Measurements from ENCODE around the gene MAML2. TPM values are rescaled to one million over a fixed set of nuclear protein-coding genes. Genes with fewer than 3 reads are reported as not detected.

The MAML2 gene
- total RNA-seq, 1 experiment from 2014 or later: 2.9 TPM

DNA sequence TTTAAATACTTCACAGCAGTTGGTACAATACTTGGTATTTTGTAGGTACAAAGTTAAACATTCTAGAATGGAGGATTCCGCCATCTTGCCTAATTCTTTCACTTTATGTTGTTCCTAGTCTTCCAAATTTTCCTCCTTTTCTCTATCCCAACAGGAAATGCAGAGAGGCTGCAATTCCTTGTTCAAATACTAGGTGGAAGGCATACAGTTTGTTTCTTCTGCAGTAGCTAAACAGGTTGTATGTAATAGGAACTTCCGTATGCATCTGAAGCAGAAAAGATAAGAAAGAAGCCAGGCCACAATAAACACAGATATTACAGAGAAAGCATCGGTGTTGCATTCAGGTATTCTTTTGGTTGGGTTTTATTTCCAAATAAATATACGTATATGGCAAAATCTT, 232.7 kb downstream of the MAML2 start:
- TF ChIP-seq, protein P1, sequence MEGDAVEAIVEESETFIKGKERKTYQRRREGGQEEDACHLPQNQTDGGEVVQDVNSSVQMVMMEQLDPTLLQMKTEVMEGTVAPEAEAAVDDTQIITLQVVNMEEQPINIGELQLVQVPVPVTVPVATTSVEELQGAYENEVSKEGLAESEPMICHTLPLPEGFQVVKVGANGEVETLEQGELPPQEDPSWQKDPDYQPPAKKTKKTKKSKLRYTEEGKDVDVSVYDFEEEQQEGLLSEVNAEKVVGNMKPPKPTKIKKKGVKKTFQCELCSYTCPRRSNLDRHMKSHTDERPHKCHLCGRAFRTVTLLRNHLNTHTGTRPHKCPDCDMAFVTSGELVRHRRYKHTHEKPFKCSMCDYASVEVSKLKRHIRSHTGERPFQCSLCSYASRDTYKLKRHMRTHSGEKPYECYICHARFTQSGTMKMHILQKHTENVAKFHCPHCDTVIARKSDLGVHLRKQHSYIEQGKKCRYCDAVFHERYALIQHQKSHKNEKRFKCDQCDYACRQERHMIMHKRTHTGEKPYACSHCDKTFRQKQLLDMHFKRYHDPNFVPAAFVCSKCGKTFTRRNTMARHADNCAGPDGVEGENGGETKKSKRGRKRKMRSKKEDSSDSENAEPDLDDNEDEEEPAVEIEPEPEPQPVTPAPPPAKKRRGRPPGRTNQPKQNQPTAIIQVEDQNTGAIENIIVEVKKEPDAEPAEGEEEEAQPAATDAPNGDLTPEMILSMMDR (IDR thresholded peaks at IDR 0.05): no peak
- TF ChIP-seq TCF7L2 (IDR thresholded peaks at IDR 0.05; ENCODE audit: low read depth, low read length) (no peak), SIN3A (IDR thresholded peaks at IDR 0.05; ENCODE audit: borderline replicate concordance, insufficient read depth, low read depth, low read length) (no peak), POLR2AphosphoS5 (IDR thresholded peaks at IDR 0.05; ENCODE audit: low read depth, low read length) (no peak)
- TF ChIP-seq, protein P2, sequence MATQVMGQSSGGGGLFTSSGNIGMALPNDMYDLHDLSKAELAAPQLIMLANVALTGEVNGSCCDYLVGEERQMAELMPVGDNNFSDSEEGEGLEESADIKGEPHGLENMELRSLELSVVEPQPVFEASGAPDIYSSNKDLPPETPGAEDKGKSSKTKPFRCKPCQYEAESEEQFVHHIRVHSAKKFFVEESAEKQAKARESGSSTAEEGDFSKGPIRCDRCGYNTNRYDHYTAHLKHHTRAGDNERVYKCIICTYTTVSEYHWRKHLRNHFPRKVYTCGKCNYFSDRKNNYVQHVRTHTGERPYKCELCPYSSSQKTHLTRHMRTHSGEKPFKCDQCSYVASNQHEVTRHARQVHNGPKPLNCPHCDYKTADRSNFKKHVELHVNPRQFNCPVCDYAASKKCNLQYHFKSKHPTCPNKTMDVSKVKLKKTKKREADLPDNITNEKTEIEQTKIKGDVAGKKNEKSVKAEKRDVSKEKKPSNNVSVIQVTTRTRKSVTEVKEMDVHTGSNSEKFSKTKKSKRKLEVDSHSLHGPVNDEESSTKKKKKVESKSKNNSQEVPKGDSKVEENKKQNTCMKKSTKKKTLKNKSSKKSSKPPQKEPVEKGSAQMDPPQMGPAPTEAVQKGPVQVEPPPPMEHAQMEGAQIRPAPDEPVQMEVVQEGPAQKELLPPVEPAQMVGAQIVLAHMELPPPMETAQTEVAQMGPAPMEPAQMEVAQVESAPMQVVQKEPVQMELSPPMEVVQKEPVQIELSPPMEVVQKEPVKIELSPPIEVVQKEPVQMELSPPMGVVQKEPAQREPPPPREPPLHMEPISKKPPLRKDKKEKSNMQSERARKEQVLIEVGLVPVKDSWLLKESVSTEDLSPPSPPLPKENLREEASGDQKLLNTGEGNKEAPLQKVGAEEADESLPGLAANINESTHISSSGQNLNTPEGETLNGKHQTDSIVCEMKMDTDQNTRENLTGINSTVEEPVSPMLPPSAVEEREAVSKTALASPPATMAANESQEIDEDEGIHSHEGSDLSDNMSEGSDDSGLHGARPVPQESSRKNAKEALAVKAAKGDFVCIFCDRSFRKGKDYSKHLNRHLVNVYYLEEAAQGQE (IDR thresholded peaks at IDR 0.05; ENCODE audit: insufficient read depth in 1 of 2, low read depth in 2 of 2, low read length in 1 of 2): no peak
- Histone ChIP-seq H3K9me3 (ENCODE audit: control insufficient read depth, insufficient read depth, low read depth, low read length) (no peaks in the 10 kb centered on the region), H3K27ac (ENCODE audit: low read length) (no peak overlapping the region), H3K36me3 (ENCODE audit: control insufficient read depth, insufficient read depth, low read length) (no peaks in the 10 kb centered on the region), H3K27me3 (ENCODE audit: control insufficient read depth, insufficient read depth, low read length) (no peaks in the 10 kb centered on the region), H3K4me1 (ENCODE audit: control insufficient read depth, insufficient read depth, low read length) (no peaks in the 10 kb centered on the region), H3K4me3 (ENCODE audit: low read depth in 2 of 2, low read length in 2 of 2) (no peak overlapping the region)
- POLR2A ChIA-PET: no interaction called here
- intact Hi-C loops (cut with micrococcal nuclease; ENCODE audit: unreplicated experiment) (no loop called here), in situ Hi-C loops (cut with HindIII; ENCODE audit: low pct_unique_long_range_greater_than_20kb, low sequenced_read_pairs) (no loop called here)
- ATAC-seq (no peak), DNase-seq (ENCODE audit: low read depth, low spot score) (no peak)
- BruUV-seq (replicated peaks): no TSS peak
- CTCF ChIA-PET: no interaction called here

DNA sequence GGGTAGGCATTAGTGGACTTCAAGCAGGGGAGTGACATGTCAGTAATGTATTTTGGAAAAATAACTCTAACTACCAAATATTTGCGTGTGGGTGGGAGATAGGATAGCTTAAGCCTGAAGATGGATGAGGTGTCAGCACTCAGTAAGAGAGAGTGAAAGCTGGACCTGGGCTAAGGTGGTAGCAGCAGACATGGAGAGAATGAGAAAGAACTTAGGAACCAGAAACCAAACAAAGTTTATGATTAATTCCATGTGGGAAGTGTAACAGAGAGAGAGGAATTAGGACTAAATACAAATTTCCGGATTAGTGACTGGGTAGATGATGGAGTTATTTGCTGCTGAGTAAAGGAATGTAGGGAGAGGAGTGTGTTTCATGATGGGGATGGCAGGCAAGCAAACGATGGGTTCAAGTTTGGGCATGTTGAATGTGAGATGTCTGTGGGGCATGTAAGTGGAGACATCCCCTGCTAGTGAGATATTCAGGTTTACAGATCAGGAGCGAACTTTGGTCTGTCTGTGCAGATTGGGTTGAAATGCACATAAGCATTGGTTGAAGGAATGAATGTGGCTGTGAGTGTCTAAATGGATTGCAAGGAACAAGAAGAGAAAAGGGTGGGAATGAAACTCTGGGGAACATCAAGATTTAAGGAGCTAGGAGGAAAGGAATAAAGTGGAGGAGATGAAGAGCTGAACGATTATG, 233.5 kb downstream of the MAML2 start:
- CTCF ChIA-PET: no interaction called here
- H3K4me1 ChIP-seq (ENCODE audit: control insufficient read depth, insufficient read depth, low read length): no peaks in the 10 kb centered on the region
- intact Hi-C loops (cut with micrococcal nuclease; ENCODE audit: unreplicated experiment) (no loop called here), in situ Hi-C loops (cut with HindIII; ENCODE audit: low pct_unique_long_range_greater_than_20kb, low sequenced_read_pairs) (no loop called here)
- BruUV-seq (replicated peaks): no TSS peak
- POLR2A ChIA-PET: no interaction called here
- H3K36me3 ChIP-seq (ENCODE audit: control insufficient read depth, insufficient read depth, low read length): no peaks in the 10 kb centered on the region
- H3K27ac ChIP-seq (ENCODE audit: low read length): no peak overlapping the region
- ATAC-seq: no peak
- DNase-seq (ENCODE audit: low read depth, low spot score): no peak
- H3K9me3 ChIP-seq (ENCODE audit: control insufficient read depth, insufficient read depth, low read depth, low read length): no peaks in the 10 kb centered on the region
- no peak overlapping the region for H3K4me3 ChIP-seq (ENCODE audit: low read depth in 2 of 2, low read length in 2 of 2)
- no peaks in the 10 kb centered on the region for H3K27me3 ChIP-seq (ENCODE audit: control insufficient read depth, insufficient read depth, low read length)
- no peak for TF ChIP-seq TCF7L2 (IDR thresholded peaks at IDR 0.05; ENCODE audit: low read depth, low read length)

DNA sequence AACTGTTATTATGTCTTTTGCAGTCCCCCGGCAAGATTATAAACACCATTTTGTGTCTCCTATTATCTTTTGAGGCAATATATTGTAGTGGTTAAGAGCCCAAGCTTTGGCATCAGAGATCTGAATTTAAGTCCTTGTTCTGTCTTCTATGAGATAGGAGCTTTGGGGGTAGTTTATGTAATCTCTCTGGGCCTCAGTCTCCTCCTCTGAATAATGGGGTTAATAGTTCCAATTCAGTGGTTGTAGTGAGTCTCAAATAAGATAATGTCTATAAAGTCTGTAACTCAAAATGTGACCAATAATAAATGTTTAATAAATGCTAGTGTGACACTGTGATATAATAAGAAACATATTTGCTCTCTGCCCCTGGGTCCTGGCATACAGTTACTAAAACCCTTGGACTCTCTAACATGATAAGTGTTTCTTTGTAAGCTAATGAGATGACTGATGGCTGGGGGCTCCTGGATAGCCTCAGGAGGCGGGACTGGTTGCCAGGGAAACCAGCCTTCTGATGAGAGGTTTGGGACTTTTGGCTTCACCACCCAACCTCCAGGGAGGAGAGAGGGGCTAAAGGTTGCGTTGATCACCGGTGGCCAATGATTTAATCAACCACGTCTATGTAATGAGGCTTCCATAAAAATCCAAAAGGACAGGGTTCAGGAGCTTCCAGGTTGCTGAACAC, 235.7 kb downstream of the MAML2 start:
- no peaks in the 10 kb centered on the region for H3K9me3 ChIP-seq (ENCODE audit: control insufficient read depth, insufficient read depth, low read depth, low read length)
- no peak overlapping the region for H3K4me3 ChIP-seq (ENCODE audit: low read depth in 2 of 2, low read length in 2 of 2)
- DNase-seq (ENCODE audit: low read depth, low spot score) (no peak), ATAC-seq (no peak)
- no TSS peak for BruUV-seq (replicated peaks)
- no peak overlapping the region for H3K27ac ChIP-seq (ENCODE audit: low read length)
- ChIA-PET POLR2A (no interaction called here), CTCF (interaction anchor here (0.6 kb wide), 1 partner anchor 16 kb away, joined by 5 read pairs; no protein-coding TSS in a partner anchor)
- no peaks in the 10 kb centered on the region for H3K36me3 ChIP-seq (ENCODE audit: control insufficient read depth, insufficient read depth, low read length)
- in situ Hi-C loops (cut with HindIII; ENCODE audit: low pct_unique_long_range_greater_than_20kb, low sequenced_read_pairs): no loop called here
- TF ChIP-seq SIN3A (IDR thresholded peaks at IDR 0.05; ENCODE audit: borderline replicate concordance, insufficient read depth, low read depth, low read length): no peak
- intact Hi-C loops (cut with micrococcal nuclease; ENCODE audit: unreplicated experiment): no loop called here
- H3K27me3 ChIP-seq (ENCODE audit: control insufficient read depth, insufficient read depth, low read length): no peaks in the 10 kb centered on the region
- no peaks in the 10 kb centered on the region for H3K4me1 ChIP-seq (ENCODE audit: control insufficient read depth, insufficient read depth, low read length)

All from Panc1 (cell line).